ENCODE measurements around the gene TEAD2.
A peak's percentile ranks its signal among the peaks of the same experiment; 100 is the strongest.
"Not testable (repeated sequence)": the region's sequence is repeated elsewhere in the genome, so short reads cannot be mapped to it uniquely, and the experiment has no call there.

The TEAD2 gene

DNA sequence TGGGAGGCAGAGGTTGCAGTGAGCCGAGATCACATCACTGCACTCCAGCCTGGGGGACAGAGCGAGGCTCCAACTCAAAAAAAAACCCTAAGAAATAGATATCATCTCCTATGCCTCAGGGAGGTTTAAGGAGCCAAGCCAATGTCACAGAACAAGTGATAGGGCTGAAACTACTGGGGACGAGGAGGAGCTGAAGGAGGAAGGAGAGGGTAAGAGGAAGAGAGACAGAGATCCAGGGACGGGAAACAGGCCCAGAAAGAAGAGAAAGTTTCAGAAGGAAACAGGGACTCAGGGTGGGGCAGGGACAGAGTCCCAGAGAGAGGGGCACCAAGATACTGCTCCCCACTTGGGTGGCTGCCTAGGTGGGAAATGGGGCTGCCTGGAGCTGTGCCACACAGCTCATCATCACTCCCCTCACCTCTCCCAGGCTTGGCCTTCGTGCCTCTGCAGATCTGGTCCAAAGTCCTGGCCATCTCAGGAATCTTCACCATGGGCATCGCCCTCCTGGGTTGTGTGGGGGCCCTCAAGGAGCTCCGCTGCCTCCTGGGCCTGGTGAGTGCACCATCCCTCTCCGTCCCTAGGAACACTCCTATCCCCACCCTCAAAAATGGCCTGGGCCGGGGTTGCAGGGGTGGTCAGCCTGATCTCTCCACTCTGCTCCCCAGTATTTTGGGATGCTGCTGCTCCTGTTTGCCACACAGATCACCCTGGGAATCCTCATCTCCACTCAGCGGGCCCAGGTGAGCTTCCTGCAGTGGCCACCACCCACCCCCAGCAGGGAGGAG is 25.5 kb downstream of the TEAD2 start:
- no peak overlapping the region for H3K4me3 ChIP-seq (ENCODE audit: low read length)
- TF ChIP-seq, protein P1, sequence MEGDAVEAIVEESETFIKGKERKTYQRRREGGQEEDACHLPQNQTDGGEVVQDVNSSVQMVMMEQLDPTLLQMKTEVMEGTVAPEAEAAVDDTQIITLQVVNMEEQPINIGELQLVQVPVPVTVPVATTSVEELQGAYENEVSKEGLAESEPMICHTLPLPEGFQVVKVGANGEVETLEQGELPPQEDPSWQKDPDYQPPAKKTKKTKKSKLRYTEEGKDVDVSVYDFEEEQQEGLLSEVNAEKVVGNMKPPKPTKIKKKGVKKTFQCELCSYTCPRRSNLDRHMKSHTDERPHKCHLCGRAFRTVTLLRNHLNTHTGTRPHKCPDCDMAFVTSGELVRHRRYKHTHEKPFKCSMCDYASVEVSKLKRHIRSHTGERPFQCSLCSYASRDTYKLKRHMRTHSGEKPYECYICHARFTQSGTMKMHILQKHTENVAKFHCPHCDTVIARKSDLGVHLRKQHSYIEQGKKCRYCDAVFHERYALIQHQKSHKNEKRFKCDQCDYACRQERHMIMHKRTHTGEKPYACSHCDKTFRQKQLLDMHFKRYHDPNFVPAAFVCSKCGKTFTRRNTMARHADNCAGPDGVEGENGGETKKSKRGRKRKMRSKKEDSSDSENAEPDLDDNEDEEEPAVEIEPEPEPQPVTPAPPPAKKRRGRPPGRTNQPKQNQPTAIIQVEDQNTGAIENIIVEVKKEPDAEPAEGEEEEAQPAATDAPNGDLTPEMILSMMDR (IDR thresholded peaks at IDR 0.05; ENCODE audit: insufficient read depth, low read depth, low read length, missing control alignments), result no peak
- no peak for DNase-seq (ENCODE audit: low read depth)

DNA sequence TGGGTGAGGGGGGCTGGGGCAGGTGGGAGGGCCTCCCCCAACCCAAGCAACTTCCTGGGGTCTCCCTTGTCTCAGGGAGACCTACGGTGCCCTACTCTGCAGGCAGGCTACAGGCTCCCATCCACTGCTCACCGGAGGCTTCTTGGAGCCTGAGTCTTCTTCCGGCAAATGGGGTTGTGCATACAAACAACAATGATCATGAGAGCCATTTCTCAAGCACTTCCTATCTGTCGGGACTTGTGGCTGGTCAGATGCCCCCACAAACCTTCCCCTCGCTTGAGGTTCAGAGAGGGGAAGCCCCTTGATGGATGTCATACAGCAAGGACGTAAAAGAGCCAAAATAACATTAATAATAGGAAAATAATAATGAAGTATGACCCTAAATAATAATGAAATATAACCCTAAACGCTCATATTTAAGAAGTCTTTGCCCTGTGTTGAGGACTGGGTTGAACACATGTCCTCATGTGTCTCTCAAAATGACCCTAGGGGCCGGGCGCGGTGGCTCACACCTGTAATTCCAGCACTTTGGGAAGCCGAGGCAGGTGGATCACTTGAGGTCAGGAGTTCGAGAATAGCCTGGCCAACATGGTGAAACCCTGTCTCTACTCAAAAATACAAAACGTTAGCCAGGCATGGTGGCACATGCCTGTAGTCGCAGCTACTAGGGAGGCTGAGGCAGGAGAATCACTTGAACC is 26.3 kb downstream of the TEAD2 start:
- TF ChIP-seq, protein P1 (IDR thresholded peaks at IDR 0.05; ENCODE audit: insufficient read depth, low read depth, low read length, missing control alignments), result no peak
- no peak overlapping the region for H3K4me3 ChIP-seq (ENCODE audit: low read length)
- DNase-seq (ENCODE audit: low read depth), result no peak

DNA sequence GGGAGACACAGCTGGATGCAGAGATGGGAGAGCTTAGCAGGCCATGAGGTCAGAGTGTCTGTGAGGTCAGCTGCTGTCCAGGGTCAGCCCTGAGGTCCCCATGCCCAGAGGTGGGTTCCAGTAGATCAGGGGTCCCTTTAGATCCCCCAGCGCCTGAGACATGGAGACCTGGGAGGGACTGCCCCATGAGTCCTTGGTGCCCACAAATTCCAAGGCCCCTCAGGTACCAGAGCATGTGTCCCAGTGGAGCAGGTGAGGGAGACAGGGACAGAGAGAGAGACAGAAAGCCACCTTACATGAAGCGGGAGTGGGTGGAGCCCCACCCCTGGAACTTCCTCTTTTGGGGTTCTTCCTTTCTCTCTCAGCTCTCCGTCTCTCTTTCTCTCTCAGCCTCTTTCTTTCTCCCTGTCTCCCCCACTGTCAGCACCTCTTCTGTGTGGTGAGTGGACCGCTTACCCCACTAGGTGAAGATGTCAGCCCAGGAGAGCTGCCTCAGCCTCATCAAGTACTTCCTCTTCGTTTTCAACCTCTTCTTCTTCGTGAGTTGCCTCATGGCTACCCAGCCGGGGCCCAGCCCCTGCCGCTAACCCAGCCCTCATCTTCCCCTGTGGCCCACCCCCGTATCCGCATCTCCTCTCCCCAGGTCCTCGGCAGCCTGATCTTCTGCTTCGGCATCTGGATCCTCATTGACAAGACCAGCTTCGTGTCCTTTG is 27.0 kb downstream of the TEAD2 start, which contains the start of gene CD37:
Gene CD37 (plus strand): TSS at position 336 of the 713 bp plus-strand sequence. CDS start 135 bp downstream, at position 471.
- TF ChIP-seq, protein P1 (IDR thresholded peaks at IDR 0.05; ENCODE audit: insufficient read depth, low read depth, low read length, missing control alignments), result no peak
- no peak within 1 kb of the TSS for H3K4me3 ChIP-seq (ENCODE audit: low read length)
- DNase-seq (ENCODE audit: low read depth), result no peak

DNA sequence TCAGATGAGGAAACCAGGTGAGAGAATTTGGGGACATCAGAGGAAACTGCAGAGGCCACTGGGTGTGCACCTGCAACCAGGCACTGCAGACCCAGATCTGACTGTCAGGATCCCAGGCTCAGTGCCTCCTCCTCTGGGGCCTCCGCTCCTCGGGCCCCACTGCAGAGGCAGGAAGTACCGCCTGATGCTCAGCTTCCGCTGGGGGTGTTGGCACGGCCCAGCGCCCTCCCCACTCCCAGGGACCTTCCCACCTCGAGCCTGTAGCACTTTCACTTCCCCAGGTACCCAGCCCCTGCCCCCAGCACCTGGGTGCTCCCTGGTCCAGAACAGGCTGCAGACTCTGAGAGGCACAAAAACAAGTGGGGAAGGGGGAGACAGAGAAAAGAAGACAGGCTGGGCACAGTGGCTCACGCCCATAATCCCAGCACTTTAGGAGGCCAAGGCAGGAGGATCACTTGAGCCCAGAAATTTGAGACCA is 28.4 kb downstream of the TEAD2 start:
- TF ChIP-seq, protein P1 (IDR thresholded peaks at IDR 0.05; ENCODE audit: insufficient read depth, low read depth, low read length, missing control alignments), result no peak
- DNase-seq (ENCODE audit: low read depth), result no peak
- no peak overlapping the region for H3K4me3 ChIP-seq (ENCODE audit: low read length)

DNA sequence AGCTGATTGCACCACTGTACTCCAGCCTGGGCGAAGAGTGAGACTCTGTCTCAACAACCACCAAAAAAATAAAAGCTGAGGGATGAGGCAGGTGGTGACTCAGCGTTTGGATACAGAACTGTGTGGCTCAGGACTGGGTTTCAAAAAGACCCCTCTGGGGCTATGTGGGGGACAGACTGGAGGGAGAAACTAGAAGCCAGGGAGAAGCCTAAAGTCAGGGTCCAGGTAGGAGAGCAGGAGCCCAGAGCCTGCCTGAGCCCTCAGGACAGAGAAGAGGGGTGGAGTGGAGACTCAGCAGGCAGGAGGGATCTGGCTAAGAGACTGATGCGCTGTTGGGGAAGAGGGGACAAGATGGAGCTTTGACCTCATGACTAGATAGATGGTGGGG is 28.8 kb downstream of the TEAD2 start:
- TF ChIP-seq, protein P1 (IDR thresholded peaks at IDR 0.05; ENCODE audit: insufficient read depth, low read depth, low read length, missing control alignments), result no peak

DNA sequence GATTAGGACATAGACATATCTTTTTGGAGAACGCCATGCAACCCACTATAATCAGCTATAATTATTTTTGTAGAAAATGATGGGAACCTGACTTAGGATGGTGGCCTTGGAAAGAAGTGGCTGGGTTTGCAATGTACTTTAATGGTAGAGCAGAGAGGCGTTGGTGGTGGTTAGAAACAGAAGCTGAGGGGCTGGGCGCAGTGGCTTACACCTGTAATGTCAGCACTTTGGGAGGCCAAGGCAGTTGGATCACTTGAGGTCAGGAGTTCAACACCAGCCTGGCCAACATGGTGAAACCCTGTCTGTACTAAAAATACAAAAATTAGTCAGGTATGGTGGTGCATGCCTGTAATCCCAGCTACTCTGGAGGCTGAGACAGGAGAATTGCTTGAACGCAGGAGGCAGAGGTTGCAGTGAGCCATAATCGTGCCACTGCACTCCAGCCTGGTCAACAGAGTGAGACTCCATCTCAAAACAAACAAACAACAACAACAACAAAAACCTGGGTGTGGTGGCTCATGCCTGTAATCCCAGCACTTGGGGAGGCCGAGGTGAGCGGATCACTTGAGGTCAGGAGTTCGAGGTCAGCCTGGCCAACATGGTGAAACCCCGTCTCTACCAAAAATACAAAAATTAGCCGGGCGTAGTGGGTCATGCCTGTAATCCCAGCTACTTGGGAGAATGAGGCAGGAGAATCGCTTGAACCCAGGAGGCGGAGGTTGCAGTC is 29.4 kb downstream of the TEAD2 start:
- DNase-seq (ENCODE audit: low read depth); H3K4me3 ChIP-seq (ENCODE audit: low read length): not testable (repeated sequence)

More for the DNA sequence above, 28.8 kb downstream of the TEAD2 start:
- DNase-seq (ENCODE audit: low read depth), result peak; percentile 21
- no peak overlapping the region for H3K4me3 ChIP-seq (ENCODE audit: low read length)
